CMK (cell line): ENCODE data around the gene GALNT5.

Experiments
- DNase-seq: peaks from one replicate; pipeline ENCODE4 v3.0.0-alpha.2; 2010; ENCODE audit warnings: low read depth

GALNT5 gene

GRCh38 chr2:157287160-157287559, 29.7 kb downstream of the GALNT5 start:
- no peak for DNase-seq

- no peak for DNase-seq
Observed at GRCh38 chr2:157290525-157290924, 33.0 kb downstream of the GALNT5 start.

GRCh38 chr2:157291018-157291417, 33.5 kb downstream of the GALNT5 start:
- DNase-seq, result no peak

DNA sequence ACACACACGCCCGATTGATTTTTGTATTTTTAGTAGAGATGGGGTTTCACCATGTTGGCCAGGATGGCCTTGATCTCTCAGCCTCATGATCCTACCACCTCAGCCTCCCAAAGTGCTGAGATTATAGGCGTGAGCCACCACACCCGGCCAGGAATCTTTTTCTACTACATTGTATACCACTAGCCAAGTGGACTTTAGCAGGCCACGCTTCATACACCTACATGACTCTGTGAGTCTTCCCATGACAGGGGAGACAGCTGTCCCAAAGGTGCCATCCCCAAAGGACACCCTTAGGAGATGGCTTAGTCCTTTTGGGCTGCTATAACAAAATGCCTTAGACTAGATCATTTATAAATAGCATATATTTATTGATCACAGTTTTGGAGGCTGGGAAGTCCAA, 35.3 kb downstream of the GALNT5 start:
- DNase-seq, result no peak

DNA sequence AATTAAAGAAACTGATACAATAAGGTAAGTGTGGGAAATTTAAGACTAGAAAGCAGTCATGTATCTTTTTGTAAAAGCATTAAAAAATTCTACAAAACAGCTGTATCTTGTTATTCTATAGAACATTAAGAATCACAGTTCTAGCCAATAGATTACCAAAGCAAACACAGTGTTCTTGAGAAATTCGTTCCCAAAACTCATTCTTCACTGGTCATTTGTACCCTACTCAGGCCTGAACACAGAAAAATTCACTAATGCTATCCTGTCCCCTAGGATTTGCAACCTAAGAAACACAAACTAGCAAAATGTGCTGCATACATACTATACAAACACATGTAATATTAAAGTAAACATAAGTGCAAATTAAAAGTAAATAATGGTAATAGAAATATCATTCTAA, 39.0 kb downstream of the GALNT5 start:
- DNase-seq, result no peak

GRCh38 chr2:157296958-157297357, 39.5 kb downstream of the GALNT5 start:
- DNase-seq, result no peak

DNA sequence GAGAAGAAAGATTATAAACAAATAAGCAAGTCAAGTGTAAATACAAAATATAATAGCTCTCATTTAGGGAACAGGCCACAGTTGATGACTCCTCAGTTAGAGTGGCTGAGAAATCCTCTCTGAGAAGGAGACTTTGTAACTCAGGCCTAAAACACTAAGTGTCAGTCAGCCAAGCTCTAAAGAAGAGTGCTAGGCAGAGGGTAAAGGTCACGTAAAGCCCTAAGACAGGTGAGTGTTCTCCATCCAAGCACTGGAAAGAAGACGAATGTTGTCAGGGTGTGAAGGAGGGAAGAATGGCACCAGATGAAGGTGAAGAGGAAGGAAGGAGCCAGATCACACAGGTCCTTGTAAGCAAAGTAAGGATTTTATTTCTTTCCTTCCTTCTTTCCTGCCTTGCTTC, 43.8 kb downstream of the GALNT5 start:
- no peak for DNase-seq

DNA sequence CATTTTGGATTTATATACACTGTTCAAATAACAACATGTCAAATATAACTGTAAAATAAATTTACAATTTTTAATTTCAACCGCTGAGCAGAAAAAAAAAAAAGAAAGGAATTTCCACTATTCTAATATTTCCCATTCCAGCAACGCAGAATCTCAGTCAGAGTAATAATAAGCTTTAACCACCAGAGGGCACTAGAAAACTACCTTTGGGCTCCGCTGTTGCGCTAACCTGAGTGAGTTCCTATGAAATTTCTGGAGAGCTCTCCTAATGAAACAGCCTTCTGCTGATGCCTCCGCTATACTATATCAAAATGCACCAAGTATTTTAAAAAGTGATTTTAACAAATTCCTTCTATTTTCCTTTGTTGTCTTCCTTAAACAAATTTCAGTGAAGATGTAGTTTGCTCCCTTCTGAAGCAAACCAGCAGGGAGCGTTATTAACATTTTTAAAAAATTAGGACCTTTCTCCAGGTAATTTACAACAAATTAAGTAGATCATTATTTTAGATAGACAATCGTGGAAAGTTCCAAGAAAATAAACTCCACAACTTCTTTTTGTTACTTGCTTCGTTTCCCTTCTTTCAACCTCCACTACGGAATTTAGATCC, 45.1 kb downstream of the GALNT5 start:
- DNase-seq, result no peak

- DNase-seq, result no peak
Observed at GRCh38 chr2:157303612-157304011, 46.1 kb downstream of the GALNT5 start.

GRCh38 chr2:157304811-157305722, 47.6 kb downstream of the GALNT5 start:
- DNase-seq, result no peak

- no peak for DNase-seq
Observed at GRCh38 chr2:157305723-157306110, 48.2 kb downstream of the GALNT5 start.

GRCh38 chr2:157307021-157307420, 49.5 kb downstream of the GALNT5 start:
- no peak for DNase-seq

- DNase-seq, result no peak
Observed at GRCh38 chr2:157309878-157310277, 52.4 kb downstream of the GALNT5 start.

GRCh38 chr2:157311706-157312105, 54.2 kb downstream of the GALNT5 start:
- DNase-seq, result no peak

- DNase-seq, result no peak
Observed at GRCh38 chr2:157312866-157313486, 55.5 kb downstream of the GALNT5 start.

DNA sequence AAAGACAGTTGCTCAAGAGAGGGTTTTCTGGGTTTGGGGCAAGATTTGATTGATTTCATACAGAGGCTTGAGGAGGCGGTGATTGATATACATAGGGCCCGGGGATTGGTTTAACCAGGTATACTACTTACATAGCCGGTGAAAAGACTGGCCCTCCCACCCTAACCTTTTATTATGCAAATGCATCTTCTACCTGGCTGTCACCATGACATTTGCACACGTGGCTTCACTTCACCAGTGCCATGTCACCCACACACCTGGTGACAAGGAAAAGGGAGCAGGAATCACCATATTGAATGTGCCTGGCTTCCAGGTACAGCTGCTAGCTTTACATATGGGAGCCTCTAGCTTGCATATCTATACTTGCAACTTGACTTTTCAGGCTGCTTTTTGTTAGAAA, 58.4 kb downstream of the GALNT5 start:
- DNase-seq, result no peak

DNA sequence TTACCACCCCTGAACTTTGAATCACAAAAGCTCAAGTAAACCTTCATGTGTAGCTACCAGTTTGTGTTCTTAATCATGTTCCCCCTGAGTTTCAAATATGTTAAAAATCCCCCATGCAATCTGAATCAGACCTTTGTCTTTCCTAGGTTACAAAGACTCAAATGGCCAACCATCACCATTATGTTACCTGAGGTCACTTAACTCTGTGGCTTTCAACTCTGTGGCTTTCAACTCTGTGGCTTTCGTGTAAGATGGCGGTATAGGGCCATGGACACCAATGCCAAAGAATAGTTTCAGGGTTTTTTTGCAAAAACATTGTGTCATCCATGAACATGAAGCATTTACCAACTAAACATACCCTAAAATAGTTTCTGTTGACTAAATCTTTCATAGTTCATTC, 61.4 kb downstream of the GALNT5 start:
- no peak for DNase-seq

DNA sequence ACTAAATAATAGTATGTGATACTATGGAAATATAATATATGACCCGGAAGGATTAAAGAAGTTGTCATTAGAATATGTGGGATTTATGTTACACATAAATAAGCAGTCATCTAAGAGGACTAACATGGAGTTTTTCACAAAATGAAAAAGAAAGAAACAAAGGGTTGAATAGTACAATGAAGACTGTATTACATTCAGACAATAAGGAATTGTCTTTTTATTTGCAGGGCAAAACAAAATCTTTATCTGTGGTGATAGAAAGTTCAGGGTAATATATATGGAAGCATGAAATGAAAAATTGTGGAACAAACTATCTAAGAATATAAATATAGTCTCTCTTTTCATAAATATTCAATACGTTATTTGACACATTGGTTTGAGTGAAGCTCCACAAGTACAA, 62.3 kb downstream of the GALNT5 start:
- no peak for DNase-seq

- DNase-seq, result no peak
Observed at GRCh38 chr2:157320409-157320808, 62.9 kb downstream of the GALNT5 start.

DNA sequence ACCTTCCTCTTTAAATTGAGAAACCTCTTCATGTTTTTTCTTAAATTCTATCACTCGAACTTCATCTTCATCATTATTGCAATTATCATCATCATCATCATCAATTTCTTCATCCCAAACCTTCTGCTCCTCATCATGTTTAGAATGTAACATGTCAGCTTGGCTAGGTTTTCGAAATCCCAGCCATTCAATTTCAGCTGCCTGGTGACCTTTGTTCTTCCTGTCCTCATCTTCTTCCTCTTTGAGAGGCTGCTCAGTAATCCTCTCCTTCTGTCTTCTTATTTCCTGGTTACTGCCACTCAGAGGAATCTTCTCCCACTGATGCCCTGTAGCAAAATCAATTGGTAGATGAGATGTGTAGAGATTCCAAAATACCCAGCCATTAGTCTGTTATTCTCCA, 64.0 kb downstream of the GALNT5 start:
- no peak for DNase-seq

DNA sequence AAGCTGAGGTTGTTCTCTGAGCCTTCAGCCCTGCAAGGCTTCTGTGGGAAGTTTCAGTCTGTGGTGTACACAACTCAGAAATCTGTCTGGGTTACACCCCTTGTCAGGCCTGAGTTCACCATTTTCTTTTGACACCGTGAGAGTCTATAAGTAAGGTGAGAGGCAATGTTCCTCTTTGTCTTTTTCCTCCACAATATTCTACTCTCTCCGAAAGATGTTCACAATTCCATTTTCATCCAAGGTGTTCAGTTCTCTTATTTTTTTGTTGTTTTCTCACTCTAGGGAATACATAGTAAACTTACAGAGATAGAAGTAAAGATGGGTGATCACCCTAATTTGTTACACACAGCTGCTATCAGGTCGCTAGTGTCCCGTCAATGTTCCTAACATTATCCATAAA, 64.9 kb downstream of the GALNT5 start:
- DNase-seq, result no peak

DNA sequence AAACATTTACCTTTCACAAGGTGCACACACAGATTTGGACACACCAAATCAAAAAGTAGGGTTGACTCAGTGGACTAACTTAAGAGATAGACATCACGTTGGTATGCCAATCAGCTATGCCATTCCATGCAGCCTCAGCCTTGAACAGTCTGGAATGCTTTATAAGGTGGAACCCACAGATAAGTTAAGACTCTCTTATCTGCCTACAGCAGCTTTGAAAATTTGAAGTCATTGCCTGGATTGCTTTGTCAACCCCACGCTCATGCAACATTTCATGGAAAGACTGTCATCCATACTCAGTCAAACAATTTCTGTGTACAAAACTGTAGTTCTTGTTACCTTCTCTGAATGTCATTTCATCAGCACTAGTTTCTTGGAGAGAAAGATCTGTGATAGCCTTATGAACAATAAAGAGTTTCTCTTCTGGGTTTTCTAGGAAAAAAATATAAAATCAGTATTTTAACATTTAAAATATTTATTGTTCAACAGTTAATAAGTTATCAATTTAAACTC, 66.9 kb downstream of the GALNT5 start:
- DNase-seq, result peak; percentile 27

- DNase-seq, result no peak
Observed at GRCh38 chr2:157325786-157326185, 68.3 kb downstream of the GALNT5 start, which contains the start of gene ERMN. Gene ERMN (minus strand): TSS chr2:157325824. CDS start chr2:157325642, 182 bp downstream.
